GM23248 (cell line): ENCODE results near the gene TLE5.
"Not testable (repeated sequence)": the region's sequence is repeated elsewhere in the genome, so short reads cannot be mapped to it uniquely, and the experiment has no call there.

ENCODE experiments used
- EZH2 ChIP-seq: fragments of 200-600 bp; sonication (generic); IDR thresholded peaks from 2 replicates; pipeline ENCODE4 v1.6.1; 2018; ENCODE audit warnings: antibody characterized with exemption, mild to moderate bottlenecking; ENCODE audit not compliant: insufficient read depth, poor library complexity, severe bottlenecking
- EZH2phosphoT487 ChIP-seq: fragments of 200-600 bp; sonication (generic); IDR thresholded peaks from 2 replicates; pipeline ENCODE4 v1.6.1; 2018; ENCODE audit warnings: antibody characterized with exemption, moderate library complexity, mild to moderate bottlenecking, low read depth; ENCODE audit not compliant: insufficient read depth

GRCh38 chr19:3050016-3050415 lies 12.3 kb downstream of the TLE5 start:
- TF ChIP-seq EZH2phosphoT487, EZH2: not testable (repeated sequence)
